ENCODE results near the gene ABR. TPM values are rescaled to one million over a fixed set of nuclear protein-coding genes. Genes with fewer than 3 reads are reported as not detected.

The ABR gene
- polyA plus RNA-seq, 3 donors = 19.8 to 160 (median 26.0) TPM

DNA sequence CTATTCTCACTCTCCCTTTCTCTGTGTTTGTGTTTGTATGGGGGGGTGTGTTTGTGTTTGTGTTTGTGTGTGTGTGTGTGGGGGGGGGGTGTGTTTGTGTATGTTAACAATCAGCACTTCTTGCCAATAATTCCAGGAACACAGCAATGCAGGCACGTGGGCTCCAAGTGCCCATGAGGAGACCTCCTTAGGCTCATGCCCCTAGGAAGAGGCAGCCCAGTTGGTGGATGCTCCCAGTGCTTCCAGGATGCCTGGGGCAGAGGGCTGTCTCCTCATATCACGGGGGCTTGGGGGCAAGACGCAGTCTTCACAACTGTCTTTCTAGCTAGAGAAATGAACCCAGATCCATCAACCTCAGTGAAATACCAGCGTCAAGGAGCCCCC lies 9.9 kb downstream of the ABR start:
- DNase-seq = no peak
- H3K4me3 Mint-ChIP-seq = no peak overlapping the region
- Histone ChIP-seq H3K79me2 (ENCODE audit: insufficient read depth, low read length) (peaks cover 89% of the 10 kb centered on the region), H2AFZ (ENCODE audit: insufficient read depth, low read depth, low read length, poor library complexity, severe bottlenecking) (no peak overlapping the region), H3K4me2 (replicated peaks; ENCODE audit: extremely low read depth, low read length, poor library complexity, severe bottlenecking) (no peak overlapping the region), H3K9me3 (replicated peaks in 1 of 2; ENCODE audit: control insufficient read depth in 1 of 2, insufficient read depth in 1 of 2, low read length in 2 of 2) (no peaks in the 10 kb centered on the region), H3K27ac (ENCODE audit: low read depth in 1 of 2, low read length in 2 of 2) (no peak overlapping the region), H4K20me1 (ENCODE audit: insufficient read depth, low read length) (peaks cover 100% of the 10 kb centered on the region), H3K9ac (ENCODE audit: insufficient read depth, low read length, poor library complexity, severe bottlenecking) (no peak overlapping the region), H3K36me3 (replicated peaks in 1 of 2; ENCODE audit: control insufficient read depth in 1 of 2, insufficient read depth in 2 of 2, low read length in 2 of 2) (peaks cover 3 to 4% of the 10 kb centered on the region in 2 donors), H3K4me1 (ENCODE audit: control insufficient read depth in 1 of 2, insufficient read depth in 2 of 2, low read length in 2 of 2) (no peaks in the 10 kb centered on the region), H3K4me3 (replicated peaks in 1 of 3; ENCODE audit: low read depth in 2 of 3, low read length in 3 of 3) (no peak overlapping the region), H3K27me3 (ENCODE audit: control insufficient read depth in 2 of 2, insufficient read depth in 2 of 2, low read length in 2 of 2) (no peaks in the 10 kb centered on the region)
- H3K9me3 Mint-ChIP-seq = no peaks in the 10 kb centered on the region
- intact Hi-C loops (cut with micrococcal nuclease) = no loop called here
- H3K4me1 Mint-ChIP-seq = peaks cover 7% of the 10 kb centered on the region
- no peak overlapping the region for H3K27ac Mint-ChIP-seq
- H3K36me3 Mint-ChIP-seq = peaks cover 5 to 18% of the 10 kb centered on the region in 2 donors
- TF ChIP-seq, protein P1, sequence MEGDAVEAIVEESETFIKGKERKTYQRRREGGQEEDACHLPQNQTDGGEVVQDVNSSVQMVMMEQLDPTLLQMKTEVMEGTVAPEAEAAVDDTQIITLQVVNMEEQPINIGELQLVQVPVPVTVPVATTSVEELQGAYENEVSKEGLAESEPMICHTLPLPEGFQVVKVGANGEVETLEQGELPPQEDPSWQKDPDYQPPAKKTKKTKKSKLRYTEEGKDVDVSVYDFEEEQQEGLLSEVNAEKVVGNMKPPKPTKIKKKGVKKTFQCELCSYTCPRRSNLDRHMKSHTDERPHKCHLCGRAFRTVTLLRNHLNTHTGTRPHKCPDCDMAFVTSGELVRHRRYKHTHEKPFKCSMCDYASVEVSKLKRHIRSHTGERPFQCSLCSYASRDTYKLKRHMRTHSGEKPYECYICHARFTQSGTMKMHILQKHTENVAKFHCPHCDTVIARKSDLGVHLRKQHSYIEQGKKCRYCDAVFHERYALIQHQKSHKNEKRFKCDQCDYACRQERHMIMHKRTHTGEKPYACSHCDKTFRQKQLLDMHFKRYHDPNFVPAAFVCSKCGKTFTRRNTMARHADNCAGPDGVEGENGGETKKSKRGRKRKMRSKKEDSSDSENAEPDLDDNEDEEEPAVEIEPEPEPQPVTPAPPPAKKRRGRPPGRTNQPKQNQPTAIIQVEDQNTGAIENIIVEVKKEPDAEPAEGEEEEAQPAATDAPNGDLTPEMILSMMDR (IDR thresholded peaks at IDR 0.05) = no peak
- peaks cover 0 to 1% (median 0%) of the 10 kb centered on the region in 3 donors for H3K27me3 Mint-ChIP-seq (ENCODE audit: low read depth in 3 of 3)
- WGBS (ENCODE audit: insufficient coverage) = 96% methylated on average over 2 of the region's 4 CpGs

DNA sequence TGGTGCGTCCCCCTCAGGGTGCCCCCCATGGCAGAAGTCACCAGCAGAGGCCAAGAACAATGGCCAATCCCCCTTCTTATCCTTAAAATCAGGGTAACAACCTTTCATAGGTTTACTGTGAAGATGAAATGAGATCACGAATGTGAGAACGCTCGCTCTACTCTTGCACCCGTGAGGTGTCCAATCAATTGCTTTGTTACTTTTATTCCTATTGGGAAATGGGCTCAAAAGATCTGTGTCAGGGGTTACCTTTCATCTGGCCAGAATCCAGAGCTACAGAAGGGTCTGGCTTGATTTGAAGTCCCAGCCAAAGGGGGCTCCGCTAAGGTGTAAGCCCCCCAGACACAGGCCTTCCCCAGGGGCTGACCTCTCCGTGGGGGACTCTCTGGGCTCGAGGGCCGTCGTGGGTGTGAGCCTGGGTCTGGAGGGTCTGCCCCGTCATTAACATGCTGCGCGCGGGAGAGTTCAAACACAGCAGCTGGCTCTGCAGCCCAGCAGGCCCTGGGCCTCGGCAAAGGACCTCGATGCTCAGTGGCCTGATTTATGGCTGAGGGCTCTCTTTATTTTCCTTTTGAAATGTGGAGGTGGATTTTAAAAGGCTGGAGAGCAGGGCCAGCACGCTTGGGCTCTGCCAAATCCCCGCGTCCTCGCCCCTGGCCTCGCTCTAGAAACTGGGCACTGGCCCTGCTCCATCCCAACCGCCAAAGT lies 10.4 kb downstream of the ABR start:
- H4K20me1 ChIP-seq (ENCODE audit: insufficient read depth, low read length) = peaks cover 100% of the 10 kb centered on the region
- peaks cover 0 to 1% (median 0%) of the 10 kb centered on the region in 3 donors for H3K27me3 Mint-ChIP-seq (ENCODE audit: low read depth in 3 of 3)
- H3K4me3 ChIP-seq (replicated peaks in 1 of 3; ENCODE audit: low read depth in 2 of 3, low read length in 3 of 3) = no peak overlapping the region
- intact Hi-C loops (cut with micrococcal nuclease) = no loop called here
- TF ChIP-seq, protein P1 (IDR thresholded peaks at IDR 0.05) = no peak
- H3K4me1 Mint-ChIP-seq = peaks cover 7% of the 10 kb centered on the region
- peak overlapping the region in 1 of 2 donors; percentile 11 for H3K4me3 Mint-ChIP-seq
- H3K4me2 ChIP-seq (replicated peaks; ENCODE audit: extremely low read depth, low read length, poor library complexity, severe bottlenecking) = no peak overlapping the region
- peaks cover 90% of the 10 kb centered on the region for H3K79me2 ChIP-seq (ENCODE audit: insufficient read depth, low read length)
- H3K4me1 ChIP-seq (ENCODE audit: control insufficient read depth in 1 of 2, insufficient read depth in 2 of 2, low read length in 2 of 2) = no peaks in the 10 kb centered on the region
- no peak overlapping the region for H2AFZ ChIP-seq (ENCODE audit: insufficient read depth, low read depth, low read length, poor library complexity, severe bottlenecking)
- H3K27ac ChIP-seq (ENCODE audit: low read depth in 1 of 2, low read length in 2 of 2) = no peak overlapping the region
- H3K36me3 ChIP-seq (replicated peaks in 1 of 2; ENCODE audit: control insufficient read depth in 1 of 2, insufficient read depth in 2 of 2, low read length in 2 of 2) = peaks cover 3 to 4% of the 10 kb centered on the region in 2 donors
- no peak overlapping the region for H3K27ac Mint-ChIP-seq
- no peaks in the 10 kb centered on the region for H3K9me3 Mint-ChIP-seq
- H3K9ac ChIP-seq (ENCODE audit: insufficient read depth, low read length, poor library complexity, severe bottlenecking) = no peak overlapping the region
- DNase-seq = no peak
- peaks cover 5 to 18% of the 10 kb centered on the region in 2 donors for H3K36me3 Mint-ChIP-seq
- WGBS (ENCODE audit: insufficient coverage) = 96% methylated on average over 9 of the region's 22 CpGs
- no peaks in the 10 kb centered on the region for H3K27me3 ChIP-seq (ENCODE audit: control insufficient read depth in 2 of 2, insufficient read depth in 2 of 2, low read length in 2 of 2)
- no peaks in the 10 kb centered on the region for H3K9me3 ChIP-seq (replicated peaks in 1 of 2; ENCODE audit: control insufficient read depth in 1 of 2, insufficient read depth in 1 of 2, low read length in 2 of 2)
